ENCODE data around the gene CFAP100.

DNA sequence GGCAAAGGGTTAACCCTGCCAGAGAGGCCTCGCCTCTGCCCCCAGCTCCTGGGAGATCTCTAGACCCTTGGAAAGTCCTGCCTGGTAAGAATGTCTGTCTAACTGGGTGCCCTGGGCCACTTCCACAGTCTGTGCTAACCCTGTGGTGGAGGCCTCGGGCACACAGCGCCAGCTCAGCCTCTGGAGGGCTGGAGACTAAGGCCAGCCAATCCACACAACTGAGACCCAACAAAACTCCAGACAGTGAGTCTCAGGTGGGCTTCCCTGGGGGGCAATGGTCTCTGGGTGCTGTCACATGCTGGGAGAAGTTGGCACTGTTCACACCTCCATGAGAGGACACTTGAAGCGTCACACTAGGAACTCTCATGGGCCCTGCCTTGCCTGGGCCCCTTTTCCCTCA, 61.5 kb downstream of the CFAP100 start:
- TF ChIP-seq TAF1 (IDR thresholded peaks at IDR 0.05; ENCODE audit: low read depth) (no peak), CEBPB (IDR thresholded peaks at IDR 0.05) (no peak), NFIC (IDR thresholded peaks at IDR 0.05) (no peak)

All from Ishikawa (cell line).